Measurements from ENCODE around the gene LPP. TPM values are rescaled to one million over a fixed set of nuclear protein-coding genes. Genes with fewer than 3 reads are reported as not detected.

Gene LPP
- total RNA-seq, 6 donors from 2014 or later = 86.0 to 196 (median 160) TPM

DNA sequence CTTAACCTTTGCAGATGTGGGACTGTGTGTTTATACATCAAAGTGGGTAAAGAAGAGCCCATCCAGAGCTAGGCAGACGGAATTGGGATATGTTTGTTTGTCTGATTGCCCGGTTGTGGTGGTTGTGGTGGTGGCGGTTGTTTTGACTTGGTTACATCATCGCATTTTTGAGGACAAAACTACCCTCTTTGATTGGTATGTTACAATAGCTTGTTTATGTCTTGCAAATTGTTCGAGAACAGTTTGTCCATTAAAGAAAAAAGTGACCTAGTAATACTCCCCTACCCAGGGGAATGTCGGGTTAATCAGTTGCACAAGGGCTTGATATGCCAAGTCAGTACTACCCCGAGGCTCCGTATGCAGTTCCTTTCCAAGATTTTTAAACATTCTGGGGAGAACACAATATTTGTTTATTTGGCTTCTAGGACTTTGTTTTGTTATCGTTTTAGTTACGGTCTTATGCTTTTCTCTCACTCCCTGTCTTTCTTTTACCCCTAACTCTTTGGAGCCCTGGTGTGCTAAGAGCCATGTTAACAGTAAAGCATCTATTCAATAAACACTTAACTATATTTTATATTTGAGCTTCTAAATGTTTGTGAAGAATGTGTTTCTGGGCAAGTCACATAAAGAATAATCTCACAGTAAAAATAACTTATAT, 315.4 kb downstream of the LPP start:
- Histone ChIP-seq H3K27ac (peak overlapping the region in 1 of 4 donors; percentile 54), H3K4me3 (no peak overlapping the region)
- ATAC-seq (ENCODE audit: low FRiP score in 2 of 2) = peak in 1 of 2 donors; percentile 17

GRCh38 chr3:188470508-188471130, 316.7 kb downstream of the LPP start:
- ATAC-seq (ENCODE audit: low FRiP score in 2 of 2) (no peak), DNase-seq (no peak)
- H3K27ac ChIP-seq = no peak overlapping the region
- H3K27me3 ChIP-seq = no peaks in the 10 kb centered on the region
- no peak overlapping the region for H3K4me3 ChIP-seq
- no peaks in the 10 kb centered on the region for H3K9me3 ChIP-seq
- TF ChIP-seq, protein P1, sequence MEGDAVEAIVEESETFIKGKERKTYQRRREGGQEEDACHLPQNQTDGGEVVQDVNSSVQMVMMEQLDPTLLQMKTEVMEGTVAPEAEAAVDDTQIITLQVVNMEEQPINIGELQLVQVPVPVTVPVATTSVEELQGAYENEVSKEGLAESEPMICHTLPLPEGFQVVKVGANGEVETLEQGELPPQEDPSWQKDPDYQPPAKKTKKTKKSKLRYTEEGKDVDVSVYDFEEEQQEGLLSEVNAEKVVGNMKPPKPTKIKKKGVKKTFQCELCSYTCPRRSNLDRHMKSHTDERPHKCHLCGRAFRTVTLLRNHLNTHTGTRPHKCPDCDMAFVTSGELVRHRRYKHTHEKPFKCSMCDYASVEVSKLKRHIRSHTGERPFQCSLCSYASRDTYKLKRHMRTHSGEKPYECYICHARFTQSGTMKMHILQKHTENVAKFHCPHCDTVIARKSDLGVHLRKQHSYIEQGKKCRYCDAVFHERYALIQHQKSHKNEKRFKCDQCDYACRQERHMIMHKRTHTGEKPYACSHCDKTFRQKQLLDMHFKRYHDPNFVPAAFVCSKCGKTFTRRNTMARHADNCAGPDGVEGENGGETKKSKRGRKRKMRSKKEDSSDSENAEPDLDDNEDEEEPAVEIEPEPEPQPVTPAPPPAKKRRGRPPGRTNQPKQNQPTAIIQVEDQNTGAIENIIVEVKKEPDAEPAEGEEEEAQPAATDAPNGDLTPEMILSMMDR (IDR thresholded peaks at IDR 0.05) = no peak
- TF ChIP-seq POLR2AphosphoS5 (IDR thresholded peaks at IDR 0.05) (no peak), POLR2A (IDR thresholded peaks at IDR 0.05) (no peak), EP300 (IDR thresholded peaks at IDR 0.05) (no peak)
- H3K4me1 ChIP-seq = peaks cover 0 to 11% (median 0%) of the 10 kb centered on the region in 4 donors
- no peaks in the 10 kb centered on the region for H3K36me3 ChIP-seq
- WGBS, 2 donors = 91 to 94% methylated on average over 4 of the region's 4 CpGs

More for the DNA sequence above, 315.4 kb downstream of the LPP start:
- Histone ChIP-seq H3K27me3 (no peaks in the 10 kb centered on the region), H3K4me1 (peaks cover 0 to 11% (median 0%) of the 10 kb centered on the region in 4 donors), H3K9me3 (no peaks in the 10 kb centered on the region), H3K36me3 (no peaks in the 10 kb centered on the region)
- 84 to 87% methylated on average over 10 of the region's 10 CpGs for WGBS, 2 donors
- peak in 1 of 4 donors; percentile 73 for TF ChIP-seq EP300 (IDR thresholded peaks at IDR 0.05)
- TF ChIP-seq POLR2A (IDR thresholded peaks at IDR 0.05) = no peak
- TF ChIP-seq POLR2AphosphoS5 (IDR thresholded peaks at IDR 0.05) = peak in 1 of 2 donors; percentile 13
- TF ChIP-seq, protein P1 (IDR thresholded peaks at IDR 0.05) = no peak
- DNase-seq = no peak

- H3K4me1 ChIP-seq = peaks cover 0 to 11% (median 0%) of the 10 kb centered on the region in 4 donors
- no peaks in the 10 kb centered on the region for H3K36me3 ChIP-seq
- no peak overlapping the region for H3K27ac ChIP-seq
- no peak overlapping the region for H3K4me3 ChIP-seq
- no peaks in the 10 kb centered on the region for H3K27me3 ChIP-seq
- no peak for DNase-seq
- no peaks in the 10 kb centered on the region for H3K9me3 ChIP-seq
- no peak for ATAC-seq (ENCODE audit: low FRiP score in 2 of 2)
- TF ChIP-seq POLR2A (IDR thresholded peaks at IDR 0.05) (no peak), POLR2AphosphoS5 (IDR thresholded peaks at IDR 0.05) (no peak), EP300 (IDR thresholded peaks at IDR 0.05) (no peak)
- TF ChIP-seq, protein P1 (IDR thresholded peaks at IDR 0.05) = no peak
These were observed 317.8 kb downstream of the LPP start for GRCh38 chr3:188471723-188472122.

GRCh38 chr3:188472336-188472735, 318.4 kb downstream of the LPP start:
- ATAC-seq (ENCODE audit: low FRiP score in 2 of 2) (no peak), DNase-seq (no peak)
- 90 to 100% methylated on average over 1 of the region's 1 CpG for WGBS, 2 donors
- Histone ChIP-seq H3K9me3 (no peaks in the 10 kb centered on the region), H3K4me3 (no peak overlapping the region), H3K27me3 (no peaks in the 10 kb centered on the region), H3K27ac (no peak overlapping the region), H3K36me3 (no peaks in the 10 kb centered on the region), H3K4me1 (peaks cover 0 to 13% (median 0%) of the 10 kb centered on the region in 4 donors)
- TF ChIP-seq, protein P1 (IDR thresholded peaks at IDR 0.05) = no peak
- TF ChIP-seq EP300 (IDR thresholded peaks at IDR 0.05) (no peak), POLR2AphosphoS5 (IDR thresholded peaks at IDR 0.05) (no peak), POLR2A (IDR thresholded peaks at IDR 0.05) (no peak)
